H9 (cell line): ENCODE results near the gene DCAF17. TPM values are rescaled to one million over a fixed set of nuclear protein-coding genes. Genes with fewer than 3 reads are reported as not detected.

Experiments used
- DNase-seq: peaks from one replicate; pipeline ENCODE4 v3.0.0-alpha.2; 2017
- H2AFZ ChIP-seq: one replicate; pipeline ENCODE4 v1.6.1; 2013; ENCODE audit warnings: mild to moderate bottlenecking, low read length, control low read depth, moderate library complexity
- H2AK5ac ChIP-seq: 2 replicates; pipeline ENCODE4 v1.6.1; 2013; ENCODE audit warnings: low read length, control low read depth, mixed read lengths; ENCODE audit not compliant: insufficient read length
- H2BK120ac ChIP-seq: one replicate; pipeline ENCODE4 v1.6.1; 2013; ENCODE audit warnings: low read depth, mild to moderate bottlenecking, low read length, control low read depth, inconsistent platforms; ENCODE audit not compliant: poor library complexity, severe bottlenecking
- H2BK12ac ChIP-seq: 2 replicates; pipeline ENCODE4 v1.6.1; 2013; ENCODE audit warnings: low read length, control low read depth, mixed read lengths, low read depth; ENCODE audit not compliant: insufficient read length
- H2BK15ac ChIP-seq: 2 replicates; pipeline ENCODE4 v1.6.1; 2013; ENCODE audit warnings: low read depth, low read length, control low read depth
- H2BK20ac ChIP-seq: one replicate; pipeline ENCODE4 v1.6.1; 2013; ENCODE audit warnings: low read depth, mild to moderate bottlenecking, low read length, control low read depth, inconsistent platforms; ENCODE audit not compliant: poor library complexity, severe bottlenecking
- H2BK5ac ChIP-seq: 2 replicates; pipeline ENCODE4 v1.6.1; 2013; ENCODE audit warnings: low read length, control low read depth, mixed read lengths; ENCODE audit not compliant: insufficient read length
- H3K14ac ChIP-seq: 2 replicates; pipeline ENCODE4 v1.6.1; 2013; ENCODE audit warnings: low read length, control low read depth; ENCODE audit not compliant: insufficient read depth
- H3K18ac ChIP-seq: 2 replicates; pipeline ENCODE4 v1.6.1; 2013; ENCODE audit warnings: low read depth, mild to moderate bottlenecking, mixed read lengths, low read length, control low read depth; ENCODE audit not compliant: insufficient read length
- H3K23ac ChIP-seq: 2 replicates; pipeline ENCODE4 v1.6.1; 2013; ENCODE audit warnings: low read length, control low read depth, mixed read lengths, low read depth; ENCODE audit not compliant: insufficient read length
- H3K23me2 ChIP-seq: 2 replicates; pipeline ENCODE4 v1.6.1; 2013; ENCODE audit warnings: low read depth, mild to moderate bottlenecking, mixed read lengths, low read length, control low read depth; ENCODE audit not compliant: insufficient read length, poor library complexity, severe bottlenecking
- H3K27ac ChIP-seq: 2 replicates; pipeline ENCODE4 v1.5.1; 2013; ENCODE audit warnings: low read length, control low read depth, mixed read lengths, low read depth; ENCODE audit not compliant: insufficient read length
- H3K27me3 ChIP-seq: 2 replicates; pipeline ENCODE4 v1.6.1; 2013; ENCODE audit warnings: low read length, control low read depth, inconsistent platforms; ENCODE audit not compliant: insufficient read depth
- H3K4ac ChIP-seq: 2 replicates; pipeline ENCODE4 v1.6.1; 2013; ENCODE audit warnings: low read depth, mild to moderate bottlenecking, control low read depth, inconsistent platforms, low read length, moderate library complexity
- H3K4me1 ChIP-seq: 2 replicates; pipeline ENCODE4 v1.6.1; 2013; ENCODE audit warnings: low read length, control low read depth, inconsistent platforms; ENCODE audit not compliant: insufficient read depth
- H3K4me2 ChIP-seq: 2 replicates; pipeline ENCODE4 v1.6.1; 2013; ENCODE audit warnings: low read length, control low read depth, mixed read lengths; ENCODE audit not compliant: insufficient read length, insufficient read depth
- H3K56ac ChIP-seq: 2 replicates; pipeline ENCODE4 v1.6.1; 2013; ENCODE audit warnings: low read depth, mild to moderate bottlenecking, mixed read lengths, low read length, control low read depth; ENCODE audit not compliant: insufficient read length
- H3K79me1 ChIP-seq: 2 replicates; pipeline ENCODE4 v1.6.1; 2013; ENCODE audit warnings: low read depth, mild to moderate bottlenecking, moderate library complexity, low read length, control low read depth, inconsistent platforms; ENCODE audit not compliant: insufficient read depth, poor library complexity, severe bottlenecking
- H3K79me2 ChIP-seq: 2 replicates; pipeline ENCODE4 v1.6.1; 2013; ENCODE audit warnings: low read length, control low read depth, inconsistent platforms; ENCODE audit not compliant: insufficient read depth
- H3K9ac ChIP-seq: 2 replicates; pipeline ENCODE4 v1.6.1; 2013; ENCODE audit warnings: low read length, control low read depth, mixed read lengths; ENCODE audit not compliant: insufficient read length; ENCODE audit errors: extremely low read depth
- H3K9me3 ChIP-seq: one replicate; pipeline ENCODE4 v1.6.1; 2013; ENCODE audit warnings: low read depth, low read length, inconsistent platforms; ENCODE audit not compliant: control insufficient read depth
- H3T11ph ChIP-seq: one replicate; pipeline ENCODE4 v1.6.1; 2013; ENCODE audit warnings: mild to moderate bottlenecking, low read length, control low read depth, inconsistent platforms
- H4K20me1 ChIP-seq: one replicate; pipeline ENCODE4 v1.6.1; 2013; ENCODE audit not compliant: control insufficient read depth, insufficient read length, insufficient read depth
- H4K5ac ChIP-seq: 2 replicates; pipeline ENCODE4 v1.6.1; 2013; ENCODE audit warnings: low read depth, mild to moderate bottlenecking, mixed read lengths, low read length, control low read depth; ENCODE audit not compliant: insufficient read length
- H4K8ac ChIP-seq: replicated peaks from 2 replicates; pipeline ENCODE4 v1.6.1; 2013; ENCODE audit warnings: low read length, control low read depth, mixed read lengths, low read depth; ENCODE audit not compliant: insufficient read length
- H4K91ac ChIP-seq: 2 replicates; pipeline ENCODE4 v1.6.1; 2013; ENCODE audit warnings: low read depth, mild to moderate bottlenecking, moderate library complexity, mixed read lengths, low read length, control low read depth; ENCODE audit not compliant: insufficient read length
- H3K27ac Mint-ChIP-seq, 3 experiments: 2 replicates in 2 of 3; 3 replicates in 1 of 3; pipeline ENCODE4 v1.8.0; 2020 to 2021; ENCODE audit warnings: mixed read lengths in 3 of 3, mild to moderate bottlenecking in 1 of 3, moderate library complexity in 1 of 3
- H3K27me3 Mint-ChIP-seq: 2 replicates; pipeline ENCODE4 v1.8.0; 2021; ENCODE audit warnings: low read depth, mild to moderate bottlenecking, moderate library complexity, mixed read lengths
- H3K36me3 Mint-ChIP-seq, 3 experiments: 2 replicates in 2 of 3; 3 replicates in 1 of 3; pipeline ENCODE4 v1.8.0; 2020 to 2021; ENCODE audit warnings: low read depth in 3 of 3, mixed read lengths in 3 of 3; ENCODE audit not compliant: insufficient read depth in 1 of 3
- H3K4me1 Mint-ChIP-seq, 2 experiments: 2 replicates each; pipeline ENCODE4 v1.8.0; 2020; ENCODE audit warnings: mixed read lengths in 2 of 2
- H3K4me3 Mint-ChIP-seq, 2 experiments: 2 replicates in 1 of 2; 3 replicates in 1 of 2; pipeline ENCODE4 v1.8.0; 2020 to 2021; ENCODE audit warnings: mild to moderate bottlenecking in 2 of 2, mixed read lengths in 2 of 2, moderate library complexity in 1 of 2
- H3K9me3 Mint-ChIP-seq, 2 experiments: 2 replicates in 1 of 2; 3 replicates in 1 of 2; pipeline ENCODE4 v1.8.0; 2020; ENCODE audit warnings: mild to moderate bottlenecking in 2 of 2, mixed read lengths in 2 of 2, moderate library complexity in 1 of 2
- CTCF ChIP-seq: fragments of 200-600 bp; sonication (generic); conservative IDR thresholded peaks from 3 replicates; pipeline ENCODE4 v1.8.0; 2021; ENCODE audit warnings: antibody characterized with exemption, mild to moderate bottlenecking
- WGBS: extraction: QIAGEN DNeasy Blood & Tissue Kit; methylation state at CpG from one replicate; pipeline ENCODE4 v1.1.7; 2013; ENCODE audit warnings: missing lambda C conversion rate, low lambda C conversion rate, mixed read lengths; ENCODE audit not compliant: insufficient read length; ENCODE audit errors: extremely low coverage; 5-methylcytosine and 5-hydroxymethylcytosine counted together
- total RNA-seq: library from RNA; stranded (reverse); gene quantifications from 2 replicates; pipeline ENCODE4 v1.2.1, GENCODE V29; 2021

DCAF17 gene
- total RNA-seq, 1 experiment from 2014 or later = 28.1 TPM

GRCh38 chr2:171531291-171531690 is 97.3 kb downstream of the DCAF17 start:
- Histone ChIP-seq H3K18ac (no peak overlapping the region), H3K14ac (no peak overlapping the region), H2AFZ (no peak overlapping the region), H2BK20ac (no peak overlapping the region), H3K27me3 (no peaks in the 10 kb centered on the region), H4K91ac (no peak overlapping the region), H3K79me2 (no peaks in the 10 kb centered on the region), H4K5ac (no peak overlapping the region), H4K8ac (no peak overlapping the region), H3K23ac (no peak overlapping the region), H3T11ph (no peak overlapping the region), H3K4ac (no peak overlapping the region), H2BK120ac (no peak overlapping the region), H3K9ac (no peak overlapping the region), H4K20me1 (no peaks in the 10 kb centered on the region), H2AK5ac (no peak overlapping the region), H3K4me2 (no peak overlapping the region), H2BK5ac (no peak overlapping the region), H3K56ac (no peak overlapping the region), H3K27ac (no peak overlapping the region), H2BK15ac (no peak overlapping the region), H3K79me1 (no peaks in the 10 kb centered on the region), H3K9me3 (no peaks in the 10 kb centered on the region), H2BK12ac (no peak overlapping the region), H3K23me2 (no peaks in the 10 kb centered on the region), H3K4me1 (no peaks in the 10 kb centered on the region)
- Mint-ChIP-seq H3K4me1 (no peaks in the 10 kb centered on the region), H3K27me3 (no peaks in the 10 kb centered on the region), H3K27ac (no peak overlapping the region), H3K9me3 (peaks cover 0 to 8% of the 10 kb centered on the region in 2 experiments; a peak in 2 of 5 replicates), H3K36me3 (peaks cover 7 to 10% (median 7%) of the 10 kb centered on the region in 3 experiments), H3K4me3 (no peak overlapping the region)
- no peak for TF ChIP-seq CTCF
- DNase-seq = no peak
- no CpG with 5 or more reads among the region's 7 CpGs for WGBS
